Stomach (tissue), 9 donors: ENCODE measurements around the gene IFIH1. TPM values are rescaled to one million over a fixed set of nuclear protein-coding genes. Genes with fewer than 3 reads are reported as not detected.

Source experiments
- DNase-seq, 2 donors: peaks; one replicate each; pipeline versions ENCODE4 v3.0.0 to v3.0.0-alpha.2; 2013 to 2019
- H3K27ac ChIP-seq, 5 donors: fragments of 200-600 bp in 4 of 5; sonication (generic) in 4 of 5; one replicate each; pipeline ENCODE4 v1.5.1; 2013 to 2019; ENCODE audit warnings: mild to moderate bottlenecking in 1 of 5, moderate library complexity in 1 of 5
- H3K27me3 ChIP-seq, 3 donors: fragments of 200-600 bp; sonication (generic); one replicate each; pipeline ENCODE4 v1.5.1; 2017 to 2019; ENCODE audit warnings: mixed run types in 1 of 3
- H3K36me3 ChIP-seq, 4 donors: fragments of 200-600 bp; sonication (generic); 1 replicate in 3 of 4; 2 replicates in 1 of 4; pipeline ENCODE4 v1.5.1; 2016 to 2019
- H3K4me1 ChIP-seq, 4 donors: fragments of 200-600 bp; sonication (generic); one replicate each; pipeline ENCODE4 v1.5.1; 2016 to 2019
- H3K4me3 ChIP-seq, 4 donors: fragments of 200-600 bp; sonication (generic) in 3 of 4; one replicate each; pipeline ENCODE4 v1.5.1; 2016 to 2019; ENCODE audit warnings: mild to moderate bottlenecking in 1 of 4
- H3K9me3 ChIP-seq, 4 donors: fragments of 200-600 bp; sonication (generic); one replicate each; pipeline ENCODE4 v1.5.1; 2016 to 2019
- EP300 ChIP-seq: sonication (generic); formaldehyde crosslinking; IDR thresholded peaks from one replicate; pipeline ENCODE4 v1.6.1; 2017; ENCODE audit warnings: antibody characterized with exemption
- POLR2A ChIP-seq, 4 donors: fragments of 450-650 bp; IDR thresholded peaks; one replicate each; pipeline ENCODE4 v1.6.1; 2016; ENCODE audit warnings: antibody characterized with exemption in 4 of 4, control low read depth in 2 of 4, mild to moderate bottlenecking in 1 of 4, moderate library complexity in 1 of 4
- POLR2AphosphoS5 ChIP-seq, 3 donors: sonication (generic); formaldehyde crosslinking; IDR thresholded peaks; one replicate each; pipeline ENCODE4 v1.6.1; 2016; ENCODE audit warnings: antibody characterized with exemption in 3 of 3
- WGBS, 5 donors: extraction: QIAGEN DNeasy Blood & Tissue Kit in 3 of 5; methylation state at CpG; one replicate each; pipeline versions ENCODE4 v1.1.5 to v1.1.7; 2013 to 2018; 5-methylcytosine and 5-hydroxymethylcytosine counted together
- intact Hi-C: fragments of 100-400 bp; cut with DNase I; formaldehyde crosslinking; loops from one replicate; pipeline ENCODE4 v1.15.1; 2023; ENCODE audit warnings: low total_unique reads
- polyA plus RNA-seq, 3 donors: library from polyadenylated mRNA; stranded (reverse); fragments of 200-250 nt; gene quantifications; one replicate each; pipeline ENCODE4 v1.2.3, GENCODE V29; 2013
- total RNA-seq, 5 donors: library from RNA; depleted of rRNA; stranded (reverse); fragments of >200 nt; gene quantifications; one replicate each; pipeline versions ENCODE4 v1.1.0 to v1.2.3, GENCODE V29; 2014 to 2016
- TF ChIP-seq, protein P1 (sequence below), 7 experiments: fragments of 450-650 bp in 4 of 7; fragments of 200-600 bp in 3 of 7; sonication (generic) in 3 of 7; IDR thresholded peaks; one replicate each; pipeline ENCODE4 v1.5.1; 2016 to 2019; ENCODE audit warnings: antibody characterized with exemption in 7 of 7, control low read depth in 2 of 7, mild to moderate bottlenecking in 1 of 7
- donor health status: healthy with polysubstance abuse.
- donor health status: Bipolar disorder and iron deficiency.
- donor health status: healthy.

Gene IFIH1
- total and polyA plus RNA-seq, 8 donors = 2.6 to 37.5 (median 10.1) TPM

- Histone ChIP-seq H3K4me1 (no peaks in the 10 kb centered on the region), H3K27ac (no peak overlapping the region), H3K9me3 (no peaks in the 10 kb centered on the region), H3K27me3 (no peaks in the 10 kb centered on the region), H3K4me3 (no peak overlapping the region), H3K36me3 (peaks cover 0 to 84% (median 78%) of the 10 kb centered on the region in 4 donors)
- WGBS, 5 donors = 95 to 100% (median 97%) methylated on average over 1 of the region's 1 CpG
- DNase-seq = no peak
- intact Hi-C loops = no loop called here
- TF ChIP-seq POLR2AphosphoS5 (IDR thresholded peaks at IDR 0.05) = no peak
- TF ChIP-seq, protein P1, sequence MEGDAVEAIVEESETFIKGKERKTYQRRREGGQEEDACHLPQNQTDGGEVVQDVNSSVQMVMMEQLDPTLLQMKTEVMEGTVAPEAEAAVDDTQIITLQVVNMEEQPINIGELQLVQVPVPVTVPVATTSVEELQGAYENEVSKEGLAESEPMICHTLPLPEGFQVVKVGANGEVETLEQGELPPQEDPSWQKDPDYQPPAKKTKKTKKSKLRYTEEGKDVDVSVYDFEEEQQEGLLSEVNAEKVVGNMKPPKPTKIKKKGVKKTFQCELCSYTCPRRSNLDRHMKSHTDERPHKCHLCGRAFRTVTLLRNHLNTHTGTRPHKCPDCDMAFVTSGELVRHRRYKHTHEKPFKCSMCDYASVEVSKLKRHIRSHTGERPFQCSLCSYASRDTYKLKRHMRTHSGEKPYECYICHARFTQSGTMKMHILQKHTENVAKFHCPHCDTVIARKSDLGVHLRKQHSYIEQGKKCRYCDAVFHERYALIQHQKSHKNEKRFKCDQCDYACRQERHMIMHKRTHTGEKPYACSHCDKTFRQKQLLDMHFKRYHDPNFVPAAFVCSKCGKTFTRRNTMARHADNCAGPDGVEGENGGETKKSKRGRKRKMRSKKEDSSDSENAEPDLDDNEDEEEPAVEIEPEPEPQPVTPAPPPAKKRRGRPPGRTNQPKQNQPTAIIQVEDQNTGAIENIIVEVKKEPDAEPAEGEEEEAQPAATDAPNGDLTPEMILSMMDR (IDR thresholded peaks at IDR 0.05) = no peak
- TF ChIP-seq EP300 = no peak
- no peak for TF ChIP-seq POLR2A (IDR thresholded peaks at IDR 0.05)
These were observed 37.8 kb downstream of the IFIH1 start for GRCh38 chr2:162280654-162281053.

- Histone ChIP-seq H3K27ac (no peak overlapping the region), H3K27me3 (no peaks in the 10 kb centered on the region), H3K4me3 (no peak overlapping the region), H3K9me3 (no peaks in the 10 kb centered on the region), H3K36me3 (peaks cover 0 to 86% (median 73%) of the 10 kb centered on the region in 4 donors), H3K4me1 (no peaks in the 10 kb centered on the region)
- 76 to 88% (median 83%) methylated on average over 4 of the region's 4 CpGs for WGBS, 5 donors
- no peak for DNase-seq
- no peak for TF ChIP-seq POLR2A (IDR thresholded peaks at IDR 0.05)
- TF ChIP-seq POLR2AphosphoS5 (IDR thresholded peaks at IDR 0.05) = no peak
- TF ChIP-seq, protein P1 (IDR thresholded peaks at IDR 0.05) = no peak
- no peak for TF ChIP-seq EP300
- intact Hi-C loops = no loop called here
These were observed 41.1 kb downstream of the IFIH1 start for GRCh38 chr2:162277381-162277780.

GRCh38 chr2:162267996-162268395 lies 50.5 kb downstream of the IFIH1 start:
- 97 to 100% (median 98%) methylated on average over 1 of the region's 1 CpG for WGBS, 5 donors
- TF ChIP-seq EP300 (no peak), POLR2A (IDR thresholded peaks at IDR 0.05) (no peak), POLR2AphosphoS5 (IDR thresholded peaks at IDR 0.05) (no peak)
- TF ChIP-seq, protein P1 (IDR thresholded peaks at IDR 0.05) = no peak
- intact Hi-C loops = no loop called here
- no peak overlapping the region for H3K27ac ChIP-seq
- peaks cover 0 to 81% (median 54%) of the 10 kb centered on the region in 4 donors for H3K36me3 ChIP-seq
- DNase-seq = no peak
- H3K4me1 ChIP-seq = no peaks in the 10 kb centered on the region
- H3K9me3 ChIP-seq = no peaks in the 10 kb centered on the region
- no peaks in the 10 kb centered on the region for H3K27me3 ChIP-seq
- H3K4me3 ChIP-seq = no peak overlapping the region

DNA sequence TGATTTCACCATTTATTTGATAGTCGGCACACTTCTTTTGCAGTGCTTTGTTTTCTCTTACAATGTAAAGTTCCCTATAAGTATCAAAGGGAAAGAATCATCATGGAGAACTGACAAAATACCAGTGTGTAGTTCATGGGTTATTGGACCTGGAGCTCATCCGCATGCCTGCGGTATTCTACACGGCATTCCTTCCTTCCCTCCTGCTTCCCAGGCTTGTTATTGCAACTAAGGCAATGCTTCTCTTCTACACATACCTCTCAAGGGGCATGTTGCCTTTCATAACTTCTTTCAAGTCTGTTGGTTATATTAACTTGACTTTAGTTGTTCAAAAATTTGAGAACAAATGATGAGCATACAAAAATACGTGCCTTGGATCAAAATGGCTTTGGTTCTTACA lies 51.0 kb downstream of the IFIH1 start:
- DNase-seq = no peak
- TF ChIP-seq, protein P1 (IDR thresholded peaks at IDR 0.05) = no peak
- TF ChIP-seq POLR2AphosphoS5 (IDR thresholded peaks at IDR 0.05) (no peak), EP300 (no peak), POLR2A (IDR thresholded peaks at IDR 0.05) (no peak)
- peaks cover 0 to 76% (median 51%) of the 10 kb centered on the region in 4 donors for H3K36me3 ChIP-seq
- H3K9me3 ChIP-seq = no peaks in the 10 kb centered on the region
- WGBS, 5 donors = 93 to 97% (median 96%) methylated on average over 5 of the region's 5 CpGs
- intact Hi-C loops = no loop called here
- H3K4me3 ChIP-seq = no peak overlapping the region
- no peaks in the 10 kb centered on the region for H3K4me1 ChIP-seq
- no peaks in the 10 kb centered on the region for H3K27me3 ChIP-seq
- no peak overlapping the region for H3K27ac ChIP-seq
